Activated T-cell treated with anti-CD3 and anti-CD28 coated beads, Interleukin-2, amount 50 U/mL, for 48 hours (primary cell): ENCODE results near the gene SLC16A5.

Experiments used
- DNase-seq, 2 experiments: peaks; one replicate each; pipeline ENCODE4 v3.0.0-alpha.2; 2020

Gene SLC16A5

DNA sequence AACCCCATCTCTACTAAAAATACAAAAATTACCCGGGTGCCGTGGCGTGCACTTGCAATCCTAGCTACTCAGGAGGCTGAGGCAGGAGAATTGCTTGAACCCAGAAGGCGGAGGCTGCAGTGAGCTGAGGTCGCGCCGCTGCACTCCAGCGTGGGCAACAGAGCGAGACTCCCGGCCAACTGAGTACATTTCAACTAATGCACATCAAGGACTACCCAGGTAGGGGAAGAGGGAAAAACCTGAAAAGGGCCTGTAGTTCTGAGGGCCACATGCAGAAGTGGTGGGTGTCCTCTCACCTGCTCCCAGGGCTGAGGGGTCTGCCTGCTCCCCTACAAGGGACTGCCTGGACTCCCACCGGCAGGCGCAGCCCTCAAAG lies 584 bp upstream of the SLC16A5 start:
- no peak for DNase-seq

DNA sequence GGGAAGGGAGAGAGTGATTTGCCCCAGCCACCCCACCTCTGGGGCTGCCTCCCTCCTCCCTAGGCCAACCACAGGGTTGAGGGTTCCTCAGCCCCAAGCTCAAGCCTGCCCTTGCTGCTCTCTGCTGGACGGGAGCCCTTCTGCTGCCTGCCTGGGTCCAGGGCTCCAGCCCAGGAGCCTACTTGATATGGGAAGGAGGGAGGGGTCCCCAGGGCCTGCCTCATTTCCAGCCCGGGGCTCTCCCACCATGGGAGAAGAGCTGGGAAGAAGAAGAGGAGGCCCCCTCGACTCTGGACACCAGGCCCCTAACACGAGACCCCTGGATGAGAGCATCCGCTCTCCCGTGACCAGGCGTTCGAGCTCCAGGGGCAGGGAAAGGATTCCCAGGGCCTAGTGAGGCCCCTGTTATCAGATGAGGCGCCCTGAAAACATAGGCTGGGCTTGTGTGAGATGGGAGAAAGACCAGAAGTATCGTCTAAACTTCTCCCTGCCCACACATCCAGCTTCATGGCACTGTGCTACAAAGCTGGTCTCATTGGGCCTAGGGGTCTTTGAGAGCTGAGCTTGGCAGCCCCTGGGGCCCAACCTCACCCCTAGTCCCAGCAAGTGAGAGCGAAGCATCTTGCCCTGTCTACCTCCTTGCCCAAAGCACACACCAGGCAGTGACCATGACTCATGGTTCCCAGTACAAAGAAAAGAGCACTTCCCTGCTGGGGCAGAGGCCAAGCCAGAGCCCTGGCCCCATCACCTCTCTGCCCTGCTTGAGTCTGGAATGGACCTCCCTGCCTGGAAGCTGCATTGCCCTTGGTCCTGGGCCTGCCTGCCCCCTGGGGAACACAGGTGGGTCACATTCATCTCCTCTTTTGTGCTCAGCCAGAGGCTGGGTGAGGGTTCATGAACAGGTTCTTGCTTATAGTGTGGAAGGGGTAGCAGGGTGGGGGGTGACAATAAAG lies 987 bp downstream of the SLC16A5 start:
- DNase-seq, result peak; percentile 49 to 52

DNA sequence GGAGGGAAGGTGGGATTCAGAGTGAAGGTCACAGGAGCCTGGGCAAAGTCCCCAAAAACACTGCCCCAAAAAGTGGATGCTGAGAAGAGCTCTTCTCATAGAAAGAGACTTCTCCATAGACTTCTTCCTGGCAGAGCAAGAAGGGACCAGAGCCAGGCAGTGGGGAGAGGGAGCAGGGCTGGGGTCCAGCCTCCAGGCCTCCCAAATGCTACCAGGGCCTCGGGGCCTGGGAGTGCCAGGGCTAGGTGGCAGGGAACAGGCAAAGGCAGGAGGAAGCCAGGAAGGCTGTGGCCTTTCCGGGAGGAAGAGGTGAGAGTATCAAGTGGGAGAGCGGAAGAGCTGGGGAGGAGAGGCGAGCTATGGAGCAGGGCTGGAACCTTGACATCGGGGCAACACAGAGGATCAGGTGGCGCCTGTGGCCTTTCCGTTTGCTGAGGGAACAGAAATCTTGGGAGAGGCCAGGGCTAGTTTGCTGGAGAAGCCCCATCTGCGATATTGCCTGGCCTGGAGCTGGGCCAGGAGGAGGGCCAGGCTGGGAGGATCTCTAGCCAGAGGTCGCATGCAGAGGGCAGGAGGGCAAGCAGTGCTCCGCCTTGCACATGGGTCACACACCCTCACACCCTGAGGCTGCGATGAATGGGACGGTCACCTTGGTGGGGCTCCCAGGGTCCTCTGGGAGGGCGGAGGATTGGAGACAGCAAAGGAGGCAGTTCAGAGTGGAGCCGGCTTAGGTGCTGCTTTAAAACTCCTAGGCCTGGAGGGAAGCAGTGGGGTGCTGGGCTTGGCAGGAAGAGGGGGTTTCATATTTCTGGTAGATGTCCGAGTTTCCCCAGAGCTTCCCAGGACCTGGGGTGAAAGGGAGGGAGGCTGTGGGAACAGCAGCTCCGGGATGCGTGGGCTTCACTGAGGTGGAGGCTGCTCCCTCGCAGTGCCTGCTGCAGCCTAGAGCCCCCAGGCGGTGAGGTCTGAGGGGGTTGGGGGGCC lies 3.4 kb downstream of the SLC16A5 start:
- DNase-seq, result no peak

DNA sequence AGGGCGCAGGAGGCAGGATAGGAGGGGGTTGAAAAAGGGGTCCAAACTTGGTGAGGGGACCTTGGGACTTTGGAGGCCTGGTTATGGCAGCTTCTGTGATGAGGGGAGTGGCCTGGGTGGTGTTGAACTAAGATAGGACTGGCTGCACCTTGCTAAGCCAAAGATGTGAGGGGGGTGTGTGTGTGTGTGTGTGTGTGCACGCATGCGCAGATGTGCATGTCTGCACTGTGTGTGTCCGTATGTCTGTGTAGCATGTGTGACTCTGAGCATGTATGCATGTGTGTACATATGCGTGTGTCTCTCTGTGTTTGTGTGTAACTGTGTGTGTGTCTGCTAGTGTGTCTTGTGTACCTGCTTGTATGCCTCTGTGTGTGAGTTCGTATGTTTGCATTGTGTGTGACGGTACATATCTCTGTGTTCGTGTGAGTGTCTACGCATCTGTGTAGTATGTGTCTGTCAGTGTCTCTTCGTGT lies 4.1 kb downstream of the SLC16A5 start:
- DNase-seq, result no peak

DNA sequence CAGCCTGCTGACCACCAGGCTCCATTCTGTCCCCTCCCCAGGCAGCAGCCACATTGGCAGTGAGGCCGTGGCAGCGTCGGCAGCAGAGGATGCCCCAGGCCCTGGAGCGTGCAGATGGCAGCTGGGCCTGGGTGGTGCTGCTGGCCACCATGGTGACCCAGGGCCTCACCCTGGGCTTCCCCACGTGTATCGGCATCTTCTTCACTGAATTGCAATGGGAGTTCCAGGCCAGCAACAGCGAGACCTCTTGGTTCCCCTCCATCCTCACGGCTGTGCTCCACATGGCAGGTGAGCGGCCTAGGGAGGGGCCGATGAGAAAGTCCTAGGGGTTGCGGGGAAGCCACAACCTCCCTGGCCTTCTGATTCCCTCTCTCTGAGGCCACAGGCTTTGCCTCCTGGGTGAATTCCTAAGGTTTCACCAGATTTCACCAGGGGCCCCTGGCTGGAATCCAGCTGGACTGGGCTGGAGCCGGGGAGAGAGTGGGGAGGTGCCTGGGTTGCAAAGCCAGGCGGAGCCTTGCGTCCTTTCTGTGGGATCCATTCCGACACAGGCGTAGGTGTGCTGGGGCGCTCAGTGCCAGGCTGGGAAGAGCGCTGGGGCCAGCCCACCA lies 5.9 kb downstream of the SLC16A5 start:
- no peak for DNase-seq

DNA sequence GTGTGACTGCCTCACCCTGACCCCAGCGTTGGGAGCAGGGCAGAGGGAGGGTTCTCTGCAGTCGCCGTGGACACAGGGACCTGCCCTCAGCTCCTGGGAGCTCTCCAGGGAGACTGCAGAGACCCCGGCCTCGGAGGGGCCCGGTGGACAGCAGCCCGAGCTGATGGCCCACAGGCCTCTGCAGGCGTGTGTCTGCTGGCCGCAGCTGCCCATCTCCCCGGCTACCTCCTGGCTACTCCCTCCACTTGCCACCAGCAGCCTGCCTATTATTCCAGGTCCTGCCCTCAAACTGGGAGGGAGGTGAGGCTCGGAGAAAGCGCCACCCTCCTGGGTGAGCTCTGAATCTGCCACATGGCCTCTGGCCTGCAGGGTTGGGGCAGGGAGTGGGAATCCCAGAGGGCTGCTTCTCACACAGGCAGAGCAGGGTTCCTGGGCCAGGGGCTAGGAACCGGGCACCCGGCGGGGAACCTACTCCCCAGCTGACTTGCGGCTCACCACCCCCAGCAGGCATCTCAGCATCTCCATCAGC lies 7.2 kb downstream of the SLC16A5 start:
- no peak for DNase-seq

DNA sequence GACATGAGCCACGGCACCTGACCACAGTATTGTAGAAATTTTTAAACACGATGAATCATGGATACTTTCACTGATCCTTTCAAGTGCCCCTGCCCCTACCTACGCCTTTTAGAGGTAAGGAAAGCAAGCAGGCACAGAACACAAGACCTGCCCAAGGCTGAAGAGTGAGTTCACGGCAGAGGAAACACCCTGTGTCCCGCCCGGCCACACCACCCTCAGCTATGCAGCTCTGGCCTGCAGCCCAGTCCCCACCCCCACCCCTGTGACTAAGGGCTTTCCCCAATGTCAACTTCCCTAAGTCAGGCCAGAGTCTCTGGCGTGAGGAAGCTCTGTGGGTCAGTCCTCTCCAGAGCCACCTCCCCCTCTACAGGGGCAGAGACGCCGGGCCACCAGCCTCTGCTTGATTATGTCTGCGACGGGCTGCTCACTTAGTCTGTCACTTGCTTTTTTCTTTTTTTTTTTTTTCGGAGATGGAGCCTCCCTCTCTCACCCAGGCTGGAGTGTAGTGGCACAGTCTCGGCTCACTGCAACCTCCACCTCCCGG lies 8.4 kb downstream of the SLC16A5 start:
- no peak for DNase-seq

DNA sequence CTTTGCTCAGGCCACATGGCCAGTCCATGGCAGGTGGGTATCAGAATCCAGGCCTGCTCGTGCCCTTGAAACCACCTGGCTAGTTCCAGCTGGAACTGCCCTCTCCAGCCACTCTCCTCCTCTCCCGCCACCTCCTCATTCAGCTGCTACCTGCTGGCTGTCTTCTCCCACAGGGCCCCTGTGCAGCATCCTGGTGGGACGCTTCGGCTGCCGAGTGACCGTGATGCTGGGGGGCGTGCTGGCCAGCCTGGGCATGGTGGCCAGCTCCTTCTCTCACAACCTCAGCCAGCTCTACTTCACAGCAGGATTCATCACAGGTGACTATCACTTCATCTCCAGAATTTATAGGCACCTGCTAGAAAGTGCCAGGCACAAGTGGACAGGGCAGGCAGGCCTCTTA lies 10.1 kb downstream of the SLC16A5 start:
- no peak for DNase-seq

DNA sequence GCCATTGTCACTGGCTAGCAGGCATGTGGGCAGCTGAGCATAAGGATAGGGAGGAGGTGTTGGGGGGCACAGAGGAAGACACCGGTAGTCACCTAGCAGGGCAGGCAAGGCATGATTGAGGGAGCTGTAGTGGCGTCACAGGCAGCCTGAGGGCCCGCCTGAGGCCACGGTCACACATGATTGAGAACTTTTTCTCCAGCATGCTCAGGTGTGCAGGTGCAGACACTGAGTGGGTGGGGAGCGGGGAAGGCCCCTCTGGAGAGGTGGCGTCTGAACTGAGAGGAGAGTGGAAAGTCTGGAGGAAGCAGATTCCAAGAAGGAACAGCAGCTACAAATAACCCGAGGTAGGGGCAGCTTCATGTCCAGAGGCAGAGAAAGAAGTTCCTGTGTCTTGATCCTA lies 11.1 kb downstream of the SLC16A5 start:
- no peak for DNase-seq

DNA sequence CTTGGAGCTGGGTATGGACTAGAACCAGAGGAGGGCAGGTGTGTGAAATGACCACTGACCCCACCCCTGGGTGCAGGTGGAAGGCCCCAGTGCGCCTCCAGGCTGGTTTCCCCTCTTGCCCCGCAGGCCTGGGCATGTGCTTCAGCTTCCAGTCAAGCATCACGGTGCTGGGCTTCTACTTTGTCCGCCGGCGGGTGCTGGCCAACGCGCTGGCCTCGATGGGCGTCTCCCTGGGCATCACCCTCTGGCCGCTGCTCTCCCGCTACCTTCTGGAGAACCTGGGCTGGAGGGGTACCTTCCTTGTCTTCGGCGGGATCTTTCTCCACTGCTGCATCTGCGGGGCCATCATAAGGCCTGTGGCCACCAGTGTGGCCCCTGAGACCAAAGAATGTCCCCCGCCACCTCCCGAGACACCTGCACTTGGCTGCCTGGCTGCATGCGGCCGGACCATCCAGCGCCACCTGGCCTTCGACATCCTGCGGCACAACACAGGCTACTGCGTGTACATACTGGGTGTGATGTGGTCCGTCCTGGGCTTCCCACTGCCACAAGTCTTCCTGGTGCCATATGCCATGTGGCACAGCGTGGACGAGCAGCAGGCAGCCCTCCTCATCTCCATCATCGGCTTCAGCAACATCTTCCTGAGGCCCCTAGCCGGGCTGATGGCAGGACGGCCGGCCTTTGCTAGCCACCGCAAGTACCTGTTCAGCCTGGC lies 12.3 kb downstream of the SLC16A5 start:
- DNase-seq, result no peak

DNA sequence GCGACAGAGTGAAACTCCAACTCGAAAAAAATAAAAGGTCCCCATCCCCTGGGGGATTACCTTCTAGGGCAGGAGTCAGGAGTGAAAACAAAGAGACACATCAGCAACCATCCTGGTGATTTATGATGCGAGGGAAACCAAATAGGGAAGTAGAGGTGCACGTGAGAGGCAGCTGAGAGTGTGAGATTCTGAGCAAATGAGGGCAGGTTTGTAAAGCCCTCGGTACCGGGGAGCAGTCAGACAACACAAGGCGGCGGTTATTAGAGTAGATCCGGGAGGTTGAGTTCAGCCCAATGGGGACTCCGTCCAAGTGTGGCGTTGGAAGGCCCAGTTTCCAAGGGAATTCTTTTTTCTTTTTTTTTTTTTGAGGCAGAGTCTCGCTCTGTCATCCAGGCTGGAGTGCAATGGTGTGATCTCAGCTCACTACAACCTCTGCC lies 14.6 kb downstream of the SLC16A5 start:
- DNase-seq, result no peak

DNA sequence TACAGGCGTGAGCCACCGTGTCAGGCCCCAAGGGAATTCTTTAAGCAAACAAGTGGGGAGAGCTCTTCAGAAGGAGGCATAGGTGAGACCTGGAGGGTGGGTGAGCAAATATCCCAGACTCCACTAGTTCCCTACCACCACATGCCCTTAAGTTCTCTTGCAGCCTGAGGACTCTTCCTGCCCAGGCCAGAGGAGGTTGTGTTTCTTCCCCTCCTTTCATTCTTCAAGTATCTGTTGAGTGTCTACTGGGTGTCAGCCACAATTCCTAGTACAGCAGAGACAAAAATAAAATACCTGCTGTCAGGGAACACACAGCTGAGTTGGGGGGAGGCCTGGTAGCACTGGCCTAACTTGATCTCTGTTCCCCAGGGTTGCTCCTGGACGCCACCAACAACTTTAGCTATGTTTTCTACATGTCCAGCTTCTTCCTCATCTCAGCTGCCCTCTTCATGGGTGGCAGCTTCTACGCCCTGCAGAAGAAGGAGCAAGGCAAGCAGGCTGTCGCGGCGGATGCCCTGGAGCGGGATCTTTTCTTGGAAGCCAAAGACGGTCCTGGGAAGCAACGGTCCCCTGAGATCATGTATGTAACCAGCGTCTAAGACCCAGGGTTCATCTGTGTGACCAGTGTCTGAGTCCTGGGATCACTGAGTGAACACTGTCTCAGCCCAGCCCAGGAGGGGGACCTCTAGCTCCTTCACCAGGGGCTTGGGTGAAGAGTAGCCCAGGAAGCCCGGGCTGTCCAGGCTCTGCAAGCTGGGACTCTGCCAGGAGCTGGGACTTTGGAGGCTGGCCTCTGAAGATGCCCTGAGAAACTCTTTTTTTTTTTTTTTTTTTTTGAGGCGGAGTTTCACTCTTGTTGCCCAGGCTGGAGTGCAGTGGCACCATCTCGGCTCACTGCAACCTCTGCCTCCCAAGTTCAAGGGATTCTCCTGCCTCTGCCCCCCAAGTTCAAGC lies 16.1 kb downstream of the SLC16A5 start:
- no peak for DNase-seq

DNA sequence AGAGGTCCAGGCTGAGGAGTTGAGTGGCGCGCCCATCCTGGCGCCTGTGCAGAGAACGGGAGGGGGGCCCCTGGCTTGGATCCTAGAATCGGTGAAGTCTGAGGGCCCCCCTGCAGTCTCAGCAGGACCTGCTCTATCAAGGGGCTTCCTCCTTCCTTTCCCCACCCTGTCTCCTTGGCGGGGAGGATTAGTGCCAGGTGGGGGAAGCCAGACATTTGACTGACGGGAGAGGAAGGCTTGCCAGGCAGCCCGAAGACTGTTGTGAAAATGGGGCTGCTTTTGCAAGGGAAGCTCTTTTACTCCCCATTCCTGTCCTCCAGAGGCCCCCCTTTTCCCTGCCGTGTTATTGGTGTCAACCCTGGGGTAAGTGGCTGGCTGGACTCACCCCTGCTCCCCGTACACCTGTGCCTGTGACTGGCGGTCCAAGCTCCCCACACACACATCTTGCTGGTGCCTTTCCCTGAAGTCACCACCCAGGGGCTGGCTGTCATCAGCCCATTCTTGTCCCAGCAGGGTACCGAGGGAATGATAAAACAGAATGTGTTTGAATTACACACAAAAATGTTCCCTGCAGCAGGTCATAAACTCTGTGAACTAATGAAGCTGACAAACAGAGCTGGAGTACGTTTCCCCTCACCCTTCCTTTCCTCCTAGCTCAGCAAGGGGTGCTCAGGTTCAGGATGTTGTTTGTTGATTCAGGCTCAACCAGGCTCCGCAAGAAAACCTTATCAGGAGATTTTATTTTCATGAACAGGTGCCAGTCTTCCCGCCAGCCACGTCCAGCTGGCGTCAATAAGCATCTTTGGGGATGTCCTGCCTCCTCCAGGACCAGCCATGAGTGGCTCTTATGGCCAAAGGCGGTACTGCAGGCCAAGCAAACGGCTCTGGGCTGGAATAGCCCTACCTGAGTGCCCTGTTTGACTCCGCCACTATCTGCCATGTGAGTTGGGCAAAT lies 17.6 kb downstream of the SLC16A5 start:
- peak; percentile 53 to 61 for DNase-seq

DNA sequence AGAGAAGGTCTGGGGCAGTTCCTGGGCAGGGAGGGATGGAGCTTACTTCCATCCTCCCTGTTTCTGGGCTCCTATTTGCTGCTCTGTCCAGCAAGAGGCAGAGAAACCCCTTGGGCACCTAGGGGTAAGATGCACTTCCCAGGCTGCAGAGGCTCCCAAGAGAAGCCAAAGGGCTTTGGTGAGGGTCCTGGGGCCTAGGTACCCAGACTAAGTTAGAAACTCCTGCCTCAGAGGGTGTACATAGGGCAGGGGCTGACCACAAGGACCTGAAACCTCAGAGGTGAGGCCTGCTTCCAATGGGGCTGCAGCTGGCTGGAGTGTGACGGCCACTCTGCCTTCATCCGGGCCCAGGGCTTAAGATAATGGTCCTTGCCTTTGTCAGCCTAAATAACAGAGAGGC lies 20.4 kb downstream of the SLC16A5 start:
- DNase-seq, result no peak

DNA sequence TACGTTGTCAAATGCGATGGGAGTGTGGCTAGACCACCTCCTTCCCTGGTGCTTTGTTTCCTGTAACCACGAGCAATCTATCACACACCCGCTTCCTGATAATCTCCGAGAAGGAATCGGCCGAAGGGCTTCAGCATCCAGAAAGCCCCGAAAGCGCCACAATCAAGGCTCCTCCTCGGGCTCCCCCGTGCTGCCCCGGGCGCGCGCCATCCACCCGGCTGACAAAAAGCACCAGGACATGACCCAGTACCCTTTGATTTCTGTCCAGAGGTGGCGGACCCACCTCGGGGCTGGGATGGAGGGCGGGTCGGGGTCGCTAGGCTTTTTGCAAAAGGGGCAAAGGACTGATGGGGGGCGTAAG lies 21.3 kb downstream of the SLC16A5 start:
- DNase-seq, result peak; percentile 44 to 49

DNA sequence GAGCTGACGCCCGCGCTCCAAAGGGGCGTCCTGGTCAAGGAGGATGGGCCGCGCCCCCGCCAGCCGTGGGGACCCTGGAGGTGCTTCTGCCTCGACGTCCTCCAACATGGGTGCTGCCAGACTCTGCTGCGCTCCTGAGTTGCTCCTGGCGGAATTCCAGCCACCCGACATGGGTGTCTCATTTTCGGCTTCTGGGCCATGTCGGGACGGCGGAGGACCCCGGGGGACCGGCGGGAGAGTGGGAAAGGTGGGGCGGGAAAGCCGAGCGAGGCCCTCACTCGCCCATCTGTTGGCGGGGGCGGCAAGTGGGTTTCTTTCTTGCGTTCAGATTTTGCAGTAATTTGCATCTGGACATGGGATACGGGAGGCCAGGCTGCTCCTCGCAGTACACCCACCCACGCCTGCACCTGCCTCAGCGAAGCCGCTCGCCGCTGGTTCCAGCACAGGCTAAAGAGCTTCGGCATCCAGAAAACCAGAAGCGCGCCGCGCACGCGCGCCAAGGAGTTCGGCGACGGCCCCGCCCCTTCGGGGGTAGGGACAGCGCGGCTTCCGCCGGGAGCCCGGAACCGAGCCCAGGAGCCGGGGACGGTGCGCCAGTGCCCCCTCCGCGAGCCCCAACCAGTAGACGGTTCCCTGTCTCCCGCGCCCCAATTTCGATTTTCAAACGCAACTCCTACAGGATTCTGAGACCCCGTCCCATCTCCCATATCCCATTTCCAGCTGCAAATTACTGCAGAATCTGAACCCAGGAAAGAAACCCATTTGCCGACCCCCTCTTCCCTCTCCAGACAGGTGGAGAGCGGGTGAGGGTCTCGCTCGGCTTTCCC lies 21.9 kb downstream of the SLC16A5 start, which contains the start of gene ARMC7:
TSS of gene ARMC7 (plus strand) at position 563 of the 827 bp plus-strand sequence. CDS start 320 bp downstream, outside the sequence.
- peak; percentile 97 for DNase-seq

DNA sequence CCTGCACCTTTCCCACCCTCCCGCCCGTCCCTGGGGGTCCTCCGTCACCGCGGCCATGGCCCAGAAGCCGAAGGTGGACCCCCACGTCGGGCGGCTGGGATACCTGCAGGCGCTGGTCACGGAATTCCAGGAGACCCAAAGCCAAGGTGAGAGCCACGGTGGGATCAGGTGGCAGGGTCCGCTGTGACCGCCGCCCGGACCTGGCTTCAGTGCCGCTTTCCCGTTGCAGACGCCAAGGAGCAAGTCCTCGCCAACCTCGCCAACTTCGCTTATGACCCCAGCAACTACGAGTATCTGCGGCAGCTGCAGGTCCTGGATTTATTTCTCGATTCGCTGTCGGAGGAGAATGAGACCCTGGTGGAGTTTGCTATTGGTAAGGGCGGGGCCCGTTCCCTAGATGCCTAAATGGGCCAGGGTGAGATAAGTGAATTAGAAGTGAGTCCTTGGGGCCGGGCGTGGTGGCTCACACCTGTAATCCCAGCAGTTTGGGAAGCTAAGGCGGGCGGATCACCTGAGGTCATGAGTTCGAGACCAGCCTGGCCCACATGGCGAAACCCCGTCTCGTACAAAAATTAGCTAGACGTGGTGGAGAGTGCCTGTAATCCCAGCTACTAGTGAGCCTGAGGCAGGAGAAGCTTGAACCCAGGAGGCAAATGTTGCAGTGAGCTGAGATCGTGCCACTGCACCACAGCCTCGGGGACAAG lies 22.6 kb downstream of the SLC16A5 start:
- peak; percentile 52 to 53 for DNase-seq
